Body of pancreas (tissue), 4 donors: ENCODE data around the gene ADGRG7. TPM values are rescaled to one million over a fixed set of nuclear protein-coding genes. Genes with fewer than 3 reads are reported as not detected.

Experiments
- ATAC-seq: fragments of 150-250 bp; one replicate; pipeline ENCODE4 v1.9.1; 2016
- DNase-seq, 4 donors: peaks; one replicate each; pipeline ENCODE4 v3.0.0-alpha.2; 2019
- H3K27ac ChIP-seq, 4 donors: fragments of 200-600 bp; sonication (generic); 1 replicate in 3 of 4; 2 replicates in 1 of 4; pipeline versions ENCODE4 v1.5.1 to v1.6.1; 2016 to 2019; ENCODE audit warnings: mild to moderate bottlenecking in 1 of 4, mixed read lengths in 1 of 4, moderate library complexity in 1 of 4
- H3K27me3 ChIP-seq, 2 donors: fragments of 200-600 bp; sonication (generic); one replicate each; pipeline ENCODE4 v1.6.0; 2016; ENCODE audit warnings: mild to moderate bottlenecking in 1 of 2
- H3K36me3 ChIP-seq, 2 donors: fragments of 200-600 bp; sonication (generic); replicated peaks in 1 of 2; 2 replicates each; pipeline ENCODE4 v1.5.1; 2016; ENCODE audit warnings: low read depth in 2 of 2; ENCODE audit not compliant: insufficient read depth in 1 of 2
- H3K4me1 ChIP-seq: fragments of 200-600 bp; sonication (generic); one replicate; pipeline ENCODE4 v1.6.0; 2016
- H3K4me3 ChIP-seq, 2 donors: fragments of 200-600 bp; sonication (generic); 1 replicate in 1 of 2; 2 replicates in 1 of 2; pipeline ENCODE4 v1.5.1; 2016 to 2019
- H3K9me3 ChIP-seq, 3 donors: fragments of 200-600 bp; sonication (generic); 1 replicate in 2 of 3; 2 replicates in 1 of 3; pipeline ENCODE4 v1.5.1; 2016
- CTCF ChIP-seq, 7 experiments: fragments of 450-650 bp in 4 of 7; fragments of 200-600 bp in 3 of 7; sonication (generic) in 3 of 7; IDR thresholded peaks; one replicate each; pipeline ENCODE4 v1.5.1; 2016 to 2019; ENCODE audit warnings: antibody characterized with exemption in 7 of 7
- POLR2A ChIP-seq, 3 donors: fragments of 450-650 bp; IDR thresholded peaks; one replicate each; pipeline ENCODE4 v1.6.1; 2016; ENCODE audit warnings: antibody characterized with exemption in 3 of 3, mild to moderate bottlenecking in 2 of 3
- WGBS, 2 donors: methylation state at CpG; one replicate each; pipeline ENCODE4 v1.1.5; 2017; 5-methylcytosine and 5-hydroxymethylcytosine counted together
- intact Hi-C: fragments of 100-400 bp; cut with DNase I; formaldehyde crosslinking; loops from one replicate; pipeline ENCODE4 v1.15.1; 2023
- total RNA-seq, 2 donors: library from RNA; depleted of rRNA; stranded (reverse); fragments of >200 nt; gene quantifications; one replicate each; pipeline ENCODE4 v1.1.0, GENCODE V29; 2016

Gene ADGRG7
- total RNA-seq, 2 donors from 2014 or later, result not detected

GRCh38 chr3:100702082-100702979 is 92.9 kb downstream of the ADGRG7 start:
- H3K27ac ChIP-seq, result no peak overlapping the region
- H3K4me1 ChIP-seq, result no peaks in the 10 kb centered on the region
- H3K27me3 ChIP-seq, result no peaks in the 10 kb centered on the region
- no peak for TF ChIP-seq CTCF (IDR thresholded peaks at IDR 0.05)
- TF ChIP-seq POLR2A (IDR thresholded peaks at IDR 0.05), result no peak
- ATAC-seq (no peak), DNase-seq (no peak)
- no peaks in the 10 kb centered on the region for H3K9me3 ChIP-seq
- no peak overlapping the region for H3K4me3 ChIP-seq
- WGBS, 2 donors, result 56 to 70% methylated on average over 4 of the region's 4 CpGs
- no peaks in the 10 kb centered on the region for H3K36me3 ChIP-seq
- intact Hi-C loops, result no loop called here

- TF ChIP-seq CTCF (IDR thresholded peaks at IDR 0.05) (no peak), POLR2A (IDR thresholded peaks at IDR 0.05) (no peak)
- intact Hi-C loops, result no loop called here
Observed at GRCh38 chr3:100702980-100703345, 93.6 kb downstream of the ADGRG7 start.

GRCh38 chr3:100703865-100704264 is 94.5 kb downstream of the ADGRG7 start:
- Histone ChIP-seq H3K36me3 (no peaks in the 10 kb centered on the region), H3K27me3 (no peaks in the 10 kb centered on the region), H3K4me3 (no peak overlapping the region), H3K27ac (peak overlapping the region in 2 of 4 donors; percentile 6 to 35), H3K4me1 (no peaks in the 10 kb centered on the region), H3K9me3 (no peaks in the 10 kb centered on the region)
- WGBS, 2 donors, result 34 to 42% methylated on average over 4 of the region's 4 CpGs
- TF ChIP-seq CTCF (IDR thresholded peaks at IDR 0.05), result no peak
- TF ChIP-seq POLR2A (IDR thresholded peaks at IDR 0.05), result no peak
- peak; percentile 64 for ATAC-seq
- no peak for DNase-seq
- intact Hi-C loops, result no loop called here

More at GRCh38 chr3:100702980-100703345, 93.6 kb downstream of the ADGRG7 start:
- ATAC-seq, result no peak
- Histone ChIP-seq H3K36me3 (no peaks in the 10 kb centered on the region), H3K27me3 (no peaks in the 10 kb centered on the region), H3K9me3 (no peaks in the 10 kb centered on the region), H3K4me1 (no peaks in the 10 kb centered on the region), H3K4me3 (no peak overlapping the region), H3K27ac (peak overlapping the region in 1 of 4 donors; percentile 35)
- DNase-seq, result no peak
- 56 to 61% methylated on average over 5 of the region's 5 CpGs for WGBS, 2 donors

GRCh38 chr3:100706365-100706764 is 97.0 kb downstream of the ADGRG7 start:
- Histone ChIP-seq H3K4me3 (no peak overlapping the region), H3K9me3 (no peaks in the 10 kb centered on the region), H3K4me1 (peaks cover 9% of the 10 kb centered on the region), H3K27me3 (no peaks in the 10 kb centered on the region), H3K36me3 (no peaks in the 10 kb centered on the region), H3K27ac (no peak overlapping the region)
- TF ChIP-seq POLR2A (IDR thresholded peaks at IDR 0.05), result no peak
- no peak for TF ChIP-seq CTCF (IDR thresholded peaks at IDR 0.05)
- WGBS, 2 donors, result 57 to 62% methylated on average over 3 of the region's 3 CpGs
- no peak for DNase-seq
- intact Hi-C loops, result no loop called here
- ATAC-seq, result no peak

GRCh38 chr3:100708644-100708988 is 99.2 kb downstream of the ADGRG7 start:
- Histone ChIP-seq H3K27me3 (no peaks in the 10 kb centered on the region), H3K9me3 (no peaks in the 10 kb centered on the region), H3K27ac (peak overlapping the region; percentile 89 to 98 (median 93)), H3K4me1 (peaks cover 22% of the 10 kb centered on the region), H3K36me3 (no peaks in the 10 kb centered on the region), H3K4me3 (no peak overlapping the region)
- no peak for DNase-seq
- TF ChIP-seq CTCF (IDR thresholded peaks at IDR 0.05), result no peak
- TF ChIP-seq POLR2A (IDR thresholded peaks at IDR 0.05), result no peak
- intact Hi-C loops, result no loop called here
- WGBS, 2 donors, result 73 to 78% methylated on average over 3 of the region's 3 CpGs
- ATAC-seq, result no peak
